H7 (cell line): ENCODE data around the gene AEN. TPM values are rescaled to one million over a fixed set of nuclear protein-coding genes. Genes with fewer than 3 reads are reported as not detected.

ENCODE experiments used
- total RNA-seq: library from RNA; depleted of rRNA; stranded (reverse); fragments of >200 nt; shearing (Covaris generic); gene quantifications from 2 replicates; pipeline ENCODE4 v1.2.3, GENCODE V29; 2014; rRNA removed

Gene AEN
- total RNA-seq, 1 experiment from 2014 or later, result 64.8 TPM

Other genes starting within 250 kb of the AEN start
- 29.7 and 31.9 TPM in 2 replicates for gene MRPL46, start 154.0 kb upstream of the AEN start, total RNA-seq
- 41.1 and 58.9 TPM in 2 replicates for gene MRPS11, start 153.6 kb upstream of the AEN start, total RNA-seq
- 7.7 and 8.2 TPM in 2 replicates for gene DET1, start 74.7 kb upstream of the AEN start, total RNA-seq
- 0.14 and 3.4 TPM in 2 replicates for gene ISG20, start 17.7 kb downstream of the AEN start, total RNA-seq
- gene ACAN, start 182.1 kb downstream of the AEN start, total RNA-seq, result 0.33 and 0.59 TPM in 2 replicates